Measurements from ENCODE around the gene TEAD1.
A peak's percentile ranks its signal among the peaks of the same experiment; 100 is the strongest.

The TEAD1 gene

DNA sequence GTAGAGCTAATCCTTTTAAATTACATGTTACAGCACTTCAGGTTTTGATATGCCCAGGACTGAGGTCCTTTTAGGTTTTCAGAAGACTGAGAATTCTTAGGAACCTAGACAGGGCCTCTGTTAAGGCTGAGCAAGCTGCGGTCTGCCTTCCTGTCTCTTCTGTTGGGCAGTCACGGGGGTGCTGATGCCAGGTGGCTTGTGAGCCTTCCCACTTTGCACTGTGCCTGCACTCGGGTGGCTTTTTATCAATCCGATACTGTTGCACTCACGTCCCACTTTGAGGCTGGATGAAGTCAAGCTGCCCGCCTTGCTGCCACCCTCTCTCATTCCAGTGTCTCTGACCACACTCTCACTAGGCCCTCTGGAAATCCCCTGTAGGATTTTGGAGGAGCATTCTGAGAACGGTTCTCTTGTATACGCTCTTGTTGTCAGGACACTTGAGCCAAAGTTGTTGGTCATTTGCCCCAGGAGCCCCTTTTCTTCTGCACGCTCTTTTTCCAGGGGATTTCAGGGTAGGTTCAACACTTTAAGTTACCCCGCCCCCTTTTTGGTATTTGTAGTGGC, 141.8 kb downstream of the TEAD1 start:
- DNase-seq (ENCODE audit: low read depth), result peak; percentile 38
- H3K4me3 ChIP-seq (ENCODE audit: low read depth, low read length), result no peak overlapping the region
- TF ChIP-seq, protein P1, sequence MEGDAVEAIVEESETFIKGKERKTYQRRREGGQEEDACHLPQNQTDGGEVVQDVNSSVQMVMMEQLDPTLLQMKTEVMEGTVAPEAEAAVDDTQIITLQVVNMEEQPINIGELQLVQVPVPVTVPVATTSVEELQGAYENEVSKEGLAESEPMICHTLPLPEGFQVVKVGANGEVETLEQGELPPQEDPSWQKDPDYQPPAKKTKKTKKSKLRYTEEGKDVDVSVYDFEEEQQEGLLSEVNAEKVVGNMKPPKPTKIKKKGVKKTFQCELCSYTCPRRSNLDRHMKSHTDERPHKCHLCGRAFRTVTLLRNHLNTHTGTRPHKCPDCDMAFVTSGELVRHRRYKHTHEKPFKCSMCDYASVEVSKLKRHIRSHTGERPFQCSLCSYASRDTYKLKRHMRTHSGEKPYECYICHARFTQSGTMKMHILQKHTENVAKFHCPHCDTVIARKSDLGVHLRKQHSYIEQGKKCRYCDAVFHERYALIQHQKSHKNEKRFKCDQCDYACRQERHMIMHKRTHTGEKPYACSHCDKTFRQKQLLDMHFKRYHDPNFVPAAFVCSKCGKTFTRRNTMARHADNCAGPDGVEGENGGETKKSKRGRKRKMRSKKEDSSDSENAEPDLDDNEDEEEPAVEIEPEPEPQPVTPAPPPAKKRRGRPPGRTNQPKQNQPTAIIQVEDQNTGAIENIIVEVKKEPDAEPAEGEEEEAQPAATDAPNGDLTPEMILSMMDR (IDR thresholded peaks at IDR 0.05; ENCODE audit: insufficient read depth, low read depth, low read length, missing control alignments), result no peak

DNA sequence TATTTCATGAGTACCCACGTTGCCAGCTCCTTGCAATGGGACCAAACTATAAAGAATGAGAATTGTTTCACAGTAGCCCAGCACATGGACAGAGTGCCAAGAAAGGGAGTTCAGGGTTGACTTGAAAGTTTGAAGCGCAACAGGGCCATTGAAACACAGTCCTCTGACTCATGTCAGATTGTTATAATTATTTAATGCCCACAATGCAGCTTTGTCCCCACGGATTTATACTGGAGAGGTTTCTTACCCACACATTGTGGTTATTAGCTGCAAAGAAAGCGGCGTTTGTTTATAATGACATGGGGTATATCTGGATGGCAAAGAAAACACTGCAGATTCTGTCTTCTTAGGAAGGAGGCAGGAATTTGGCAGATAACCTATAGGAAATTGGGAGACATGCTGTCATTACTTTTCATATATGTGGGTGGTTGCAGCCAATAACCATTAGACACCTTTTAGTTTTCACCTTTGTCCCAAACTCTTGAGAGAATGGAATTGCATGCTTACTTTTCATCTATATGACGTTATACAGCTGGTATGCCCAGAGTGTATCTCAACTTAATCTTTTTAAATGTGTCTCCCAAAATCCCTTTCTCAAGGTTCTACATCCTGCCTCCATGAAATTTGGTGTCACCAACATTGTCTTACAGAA, 143.6 kb downstream of the TEAD1 start:
- DNase-seq (ENCODE audit: low read depth), result no peak
- H3K4me3 ChIP-seq (ENCODE audit: low read depth, low read length), result no peak overlapping the region
- TF ChIP-seq, protein P1 (IDR thresholded peaks at IDR 0.05; ENCODE audit: insufficient read depth, low read depth, low read length, missing control alignments), result no peak

DNA sequence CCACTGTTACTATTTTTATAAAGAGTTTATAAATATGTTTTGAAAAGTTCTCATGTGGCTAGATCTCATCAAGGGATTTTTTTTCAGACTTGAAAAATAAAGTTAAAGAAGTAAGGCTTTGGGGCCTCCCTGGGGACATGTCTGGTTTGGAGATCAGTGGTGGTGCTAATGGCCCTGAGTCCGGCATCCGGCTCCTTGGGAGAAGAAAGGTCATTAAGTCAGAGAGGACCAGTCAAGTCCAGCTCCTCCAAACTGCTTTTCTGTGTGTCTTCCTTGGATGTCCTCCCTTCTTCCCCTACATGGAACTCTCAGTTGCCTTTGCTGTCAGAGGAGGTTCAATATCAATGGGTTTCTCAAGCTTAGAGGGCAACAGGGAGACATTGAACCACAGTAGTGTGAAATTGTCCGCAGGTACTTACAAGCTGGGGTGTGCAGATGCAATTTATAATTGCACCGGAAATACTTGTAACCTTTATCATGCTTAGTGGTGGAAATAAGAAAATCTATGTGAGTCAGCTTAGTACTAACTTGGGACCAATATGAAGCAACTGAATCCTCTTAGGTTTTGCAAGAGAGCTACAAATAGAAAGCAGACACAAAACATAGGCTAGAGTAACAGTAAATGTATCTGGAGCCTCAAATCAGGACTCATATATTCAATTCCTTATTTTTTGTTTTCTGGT, 144.3 kb downstream of the TEAD1 start:
- H3K4me3 ChIP-seq (ENCODE audit: low read depth, low read length), result no peak overlapping the region
- DNase-seq (ENCODE audit: low read depth), result no peak
- TF ChIP-seq, protein P1 (IDR thresholded peaks at IDR 0.05; ENCODE audit: insufficient read depth, low read depth, low read length, missing control alignments), result no peak

DNA sequence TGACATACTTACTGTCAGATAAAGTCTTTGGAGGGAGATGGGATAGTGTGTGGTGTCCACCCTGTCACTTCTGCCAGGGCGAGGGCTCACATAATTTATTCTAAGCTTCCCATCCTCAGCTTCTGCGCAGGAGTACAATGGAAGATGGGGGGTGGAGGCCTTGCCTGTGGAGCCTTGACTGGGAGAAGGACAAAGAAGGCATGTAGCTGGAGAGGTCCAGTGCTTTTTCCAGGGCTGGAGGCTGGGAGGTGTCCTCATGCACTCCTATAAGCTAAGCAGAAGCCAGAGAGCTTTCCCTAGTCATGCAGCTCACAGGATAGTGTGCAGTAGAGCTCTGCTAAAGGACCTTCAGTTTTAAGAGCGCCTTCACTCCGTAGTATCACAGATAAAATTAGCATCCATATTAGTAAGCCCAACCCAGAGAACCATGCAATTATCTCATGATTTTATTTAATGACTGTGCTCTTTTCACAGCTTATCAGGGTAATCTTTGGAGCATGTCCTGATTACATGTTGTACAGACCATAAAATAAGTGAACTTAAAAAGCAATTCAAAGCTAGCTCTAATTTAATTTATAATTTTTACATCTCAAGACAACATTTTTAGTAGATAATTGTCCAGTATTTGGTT, 148.3 kb downstream of the TEAD1 start:
- DNase-seq (ENCODE audit: low read depth), result no peak

DNA sequence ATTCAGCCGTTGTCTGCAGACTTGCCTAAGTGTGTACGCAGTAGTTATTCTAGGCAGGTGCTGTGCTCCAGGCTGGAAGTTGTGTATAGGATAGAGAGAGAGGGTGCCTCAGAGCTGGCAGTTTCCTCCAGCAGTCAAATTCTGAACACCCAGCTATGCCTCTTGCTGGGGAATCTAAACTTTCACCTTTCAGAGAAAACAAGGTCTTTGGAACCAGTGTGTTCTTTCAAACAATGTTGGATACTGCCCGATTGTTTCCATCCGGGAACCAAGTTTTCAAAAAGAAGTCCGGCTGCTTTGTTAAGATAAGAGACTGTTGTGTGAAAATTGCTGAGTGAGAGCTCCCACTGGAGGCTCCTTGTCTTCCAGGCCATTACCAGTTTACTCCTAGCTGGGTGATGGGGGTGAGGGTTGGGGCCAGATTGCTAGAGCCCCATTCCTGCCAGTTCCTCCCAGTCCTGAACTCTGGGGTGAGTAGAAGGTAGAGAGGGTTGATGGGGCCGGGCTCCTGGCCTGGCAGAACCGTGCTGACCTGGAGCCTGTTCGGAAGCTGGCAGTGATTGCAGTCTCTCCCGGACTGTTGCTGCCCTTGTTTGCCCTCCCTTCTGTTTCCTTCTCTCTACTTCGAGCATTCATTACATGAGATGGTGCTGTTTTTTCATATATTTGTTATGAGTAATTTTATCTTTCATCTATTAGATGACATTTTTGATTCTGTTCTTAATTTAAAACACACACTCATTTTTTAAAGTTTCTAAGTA, 150.2 kb downstream of the TEAD1 start:
- TF ChIP-seq, protein P1 (IDR thresholded peaks at IDR 0.05; ENCODE audit: insufficient read depth, low read depth, low read length, missing control alignments), result no peak
- no peak overlapping the region for H3K4me3 ChIP-seq (ENCODE audit: low read depth, low read length)
- no peak for DNase-seq (ENCODE audit: low read depth)

More for the DNA sequence above, 148.3 kb downstream of the TEAD1 start:
- H3K4me3 ChIP-seq (ENCODE audit: low read depth, low read length), result no peak overlapping the region
- TF ChIP-seq, protein P1 (IDR thresholded peaks at IDR 0.05; ENCODE audit: insufficient read depth, low read depth, low read length, missing control alignments), result no peak

DNA sequence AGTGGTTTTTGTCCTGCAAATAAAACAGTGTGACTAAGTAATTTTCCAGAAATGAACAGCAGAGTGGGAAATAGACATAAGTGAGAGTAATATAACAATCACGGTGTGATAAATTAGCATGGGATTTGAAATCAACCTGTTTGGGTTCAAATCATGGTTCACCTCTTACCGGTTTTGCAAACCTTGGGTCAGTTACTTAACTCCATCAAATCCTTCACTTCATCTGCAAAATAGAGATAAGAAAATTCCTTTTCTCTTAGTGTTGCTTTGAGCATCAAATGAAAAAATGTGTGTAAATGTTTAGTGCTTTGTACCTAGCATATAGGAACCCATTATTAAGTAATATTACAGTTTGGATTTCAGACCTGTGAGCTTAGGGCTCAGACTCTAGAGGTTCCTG, 152.2 kb downstream of the TEAD1 start:
- TF ChIP-seq, protein P1 (IDR thresholded peaks at IDR 0.05; ENCODE audit: insufficient read depth, low read depth, low read length, missing control alignments), result no peak
- no peak overlapping the region for H3K4me3 ChIP-seq (ENCODE audit: low read depth, low read length)
- DNase-seq (ENCODE audit: low read depth), result no peak

Measured in GM12865 (cell line).